Liver (tissue), 9 donors: ENCODE measurements around the gene TTC7B. TPM values are rescaled to one million over a fixed set of nuclear protein-coding genes. Genes with fewer than 3 reads are reported as not detected.

Source experiments
- DNase-seq: peaks from one replicate; pipeline ENCODE4 v3.0.0-alpha.2; 2017; ENCODE audit warnings: low spot score
- H3K27ac ChIP-seq, 2 donors: one replicate each; pipeline ENCODE4 v1.7.0; 2013; ENCODE audit warnings: inconsistent platforms in 2 of 2, low read length in 2 of 2, control low read depth in 1 of 2, low read depth in 1 of 2, mild to moderate bottlenecking in 1 of 2
- H3K27me3 ChIP-seq, 4 donors: one replicate each; pipeline versions ENCODE4 v1.6.1 to v1.7.0; 2013; ENCODE audit warnings: low read length in 3 of 4, inconsistent platforms in 1 of 4, mild to moderate bottlenecking in 1 of 4, moderate library complexity in 1 of 4; ENCODE audit not compliant: control insufficient read depth in 4 of 4, insufficient read depth in 4 of 4
- H3K36me3 ChIP-seq, 4 donors: one replicate each; pipeline versions ENCODE4 v1.6.1 to v1.7.0; 2013; ENCODE audit warnings: low read length in 3 of 4, mild to moderate bottlenecking in 3 of 4, low read depth in 1 of 4, moderate library complexity in 1 of 4; ENCODE audit not compliant: control insufficient read depth in 4 of 4, insufficient read depth in 3 of 4
- H3K4me1 ChIP-seq, 4 donors: one replicate each; pipeline versions ENCODE4 v1.6.1 to v1.7.0; 2013; ENCODE audit warnings: low read length in 3 of 4, mild to moderate bottlenecking in 3 of 4, moderate library complexity in 1 of 4; ENCODE audit not compliant: control insufficient read depth in 4 of 4, insufficient read depth in 4 of 4
- H3K4me3 ChIP-seq, 3 donors: one replicate each; pipeline versions ENCODE4 v1.6.1 to v1.7.0; 2013; ENCODE audit warnings: low read length in 3 of 3, control low read depth in 1 of 3, low read depth in 1 of 3, mild to moderate bottlenecking in 1 of 3
- H3K9ac ChIP-seq, 2 donors: one replicate each; pipeline ENCODE4 v1.7.0; 2013; ENCODE audit warnings: low read length in 2 of 2, mild to moderate bottlenecking in 2 of 2, moderate library complexity in 2 of 2, control low read depth in 1 of 2, low read depth in 1 of 2
- H3K9me3 ChIP-seq, 4 donors: one replicate each; pipeline versions ENCODE4 v1.6.1 to v1.7.0; 2013; ENCODE audit warnings: low read length in 3 of 4; ENCODE audit not compliant: control insufficient read depth in 4 of 4
- EGR1 ChIP-seq, 2 donors: IDR thresholded peaks; 2 replicates each; pipeline ENCODE4 v1.6.1; 2016 to 2018; ENCODE audit warnings: antibody characterized with exemption in 2 of 2, low read depth in 2 of 2
- FOXA1 ChIP-seq: IDR thresholded peaks from 2 replicates; pipeline ENCODE4 v1.6.1; 2016; ENCODE audit warnings: antibody characterized with exemption
- FOXA2 ChIP-seq: IDR thresholded peaks from 2 replicates; pipeline ENCODE4 v1.6.1; 2016; ENCODE audit warnings: antibody characterized with exemption
- GABPA ChIP-seq, 2 donors: IDR thresholded peaks in 1 of 2; conservative IDR thresholded peaks in 1 of 2; 2 replicates each; pipeline ENCODE4 v1.6.1; 2016; ENCODE audit warnings: antibody characterized with exemption in 2 of 2, mild to moderate bottlenecking in 1 of 2, moderate library complexity in 1 of 2
- HNF4G ChIP-seq: IDR thresholded peaks from 2 replicates; pipeline ENCODE4 v1.6.1; 2016; ENCODE audit warnings: antibody characterized with exemption
- JUND ChIP-seq, 2 donors: IDR thresholded peaks; 2 replicates each; pipeline ENCODE4 v1.6.1; 2016; ENCODE audit warnings: antibody characterized with exemption in 2 of 2
- NR2F2 ChIP-seq: IDR thresholded peaks from 2 replicates; pipeline ENCODE4 v1.6.1; 2016; ENCODE audit warnings: antibody characterized with exemption
- RAD21 ChIP-seq, 2 donors: IDR thresholded peaks; 2 replicates each; pipeline ENCODE4 v1.6.1; 2016; ENCODE audit warnings: antibody characterized with exemption in 2 of 2, mild to moderate bottlenecking in 2 of 2
- RXRA ChIP-seq, 2 donors: IDR thresholded peaks; 2 replicates each; pipeline ENCODE4 v1.6.1; 2017 to 2018; ENCODE audit warnings: antibody characterized with exemption in 2 of 2, mild to moderate bottlenecking in 1 of 2
- TAF1 ChIP-seq: conservative IDR thresholded peaks from 2 replicates; pipeline ENCODE4 v1.6.1; 2016; ENCODE audit warnings: antibody characterized with exemption, mild to moderate bottlenecking
- YY1 ChIP-seq: IDR thresholded peaks from 2 replicates; pipeline ENCODE4 v1.6.1; 2016; ENCODE audit warnings: antibody characterized with exemption, mild to moderate bottlenecking
- WGBS: extraction: QIAGEN DNeasy Blood & Tissue Kit; methylation state at CpG from one replicate; pipeline ENCODE4 v1.1.7; 2013; 5-methylcytosine and 5-hydroxymethylcytosine counted together
- polyA plus RNA-seq, 2 donors: library from polyadenylated mRNA; stranded (reverse) in 1 of 2; unstranded in 1 of 2; fragments of 200-250 nt in 1 of 2; fragments of >200 nt in 1 of 2; fragmentation: Nextera tagmentation in 1 of 2; extraction: Ambion mirVana in 1 of 2; gene quantifications; one replicate each; pipeline versions ENCODE4 v1.2.1 to v1.2.3, GENCODE V29; 2013 to 2015
- total RNA-seq, 2 donors: library from RNA; depleted of rRNA; stranded (reverse); fragments of >200 nt; gene quantifications; one replicate each; pipeline ENCODE4 v1.2.3, GENCODE V29; 2014
- TF ChIP-seq, protein P1 (sequence below): IDR thresholded peaks from 2 replicates; pipeline ENCODE4 v1.6.1; 2016; ENCODE audit warnings: antibody characterized with exemption, mild to moderate bottlenecking
- TF ChIP-seq, protein P2 (sequence below): IDR thresholded peaks from 2 replicates; pipeline ENCODE4 v1.6.1; 2016; ENCODE audit warnings: antibody characterized with exemption
- TF ChIP-seq, protein P3 (sequence below): IDR thresholded peaks from 2 replicates; pipeline ENCODE4 v1.6.1; 2016; ENCODE audit warnings: antibody characterized with exemption
- TF ChIP-seq, protein P4 (sequence below): fragments of 150-350 bp; IDR thresholded peaks from 2 replicates; pipeline ENCODE4 v1.5.1; 2017; ENCODE audit warnings: improper control_type of control experiment, low read depth, low read length; ENCODE audit not compliant: missing input control
- TF ChIP-seq, protein P5 (sequence below): IDR thresholded peaks from 2 replicates; pipeline ENCODE4 v1.6.1; 2016; ENCODE audit warnings: antibody characterized with exemption
- donor health status: healthy.
- donor health status: healthy.
- donor health status: healthy.
- donor health status: healthy.
- donor health status: healthy.

TTC7B gene
- total and polyA plus RNA-seq, 4 donors = 9.1 to 31.0 (median 12.5) TPM

DNA sequence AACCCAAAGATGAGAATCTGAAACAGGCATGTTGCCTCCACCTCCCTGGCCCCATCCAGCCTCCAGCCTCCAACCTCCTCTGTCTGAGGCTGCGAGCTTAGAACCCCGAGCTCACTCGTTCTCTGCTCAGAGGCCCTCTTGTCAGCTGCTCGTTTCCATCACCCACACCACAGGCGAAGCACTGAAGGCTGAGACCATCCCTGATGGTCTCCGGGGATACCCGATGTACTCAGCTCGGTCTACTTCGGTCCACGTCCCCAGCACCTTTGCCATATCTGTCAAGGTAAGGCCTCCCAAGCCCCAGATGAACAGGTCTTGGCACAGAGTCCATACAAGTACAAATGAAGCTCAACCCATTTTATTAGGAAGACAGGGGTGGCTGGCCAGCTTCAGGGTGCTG is 72.4 kb downstream of the TTC7B start:
- H3K27ac ChIP-seq = no peak overlapping the region
- 95% methylated on average over 10 of the region's 10 CpGs for WGBS

DNA sequence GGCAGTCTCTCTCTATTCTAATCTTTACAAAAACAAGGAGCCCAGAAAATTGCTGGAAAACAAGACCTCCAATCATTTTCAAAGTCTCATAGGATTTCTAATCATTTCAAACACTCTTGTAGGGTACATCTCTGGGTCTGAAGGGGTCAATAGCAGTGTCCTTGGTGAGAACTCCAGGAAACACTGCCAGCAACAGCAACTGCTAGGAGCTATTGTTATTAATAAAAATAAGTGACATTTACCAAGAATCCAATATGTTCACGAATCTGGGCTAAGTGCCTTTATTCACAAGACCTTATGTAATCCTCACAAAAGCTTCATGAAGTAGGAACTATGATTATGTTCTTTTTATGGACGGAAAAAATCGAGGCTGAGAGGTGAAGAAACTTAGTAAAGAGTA is 72.8 kb downstream of the TTC7B start:
- TF ChIP-seq NR2F2 (peak; percentile 5), RAD21 (IDR thresholded peaks at IDR 0.05) (no peak)
- Histone ChIP-seq H3K9ac (no peak overlapping the region), H3K27me3 (no peaks in the 10 kb centered on the region), H3K4me1 (peaks cover 0 to 2% (median 0%) of the 10 kb centered on the region in 4 donors), H3K9me3 (no peaks in the 10 kb centered on the region), H3K4me3 (no peak overlapping the region), H3K36me3 (peaks cover 0 to 5% (median 2%) of the 10 kb centered on the region in 4 donors), H3K27ac (no peak overlapping the region)
- 77% methylated on average over 3 of the region's 3 CpGs for WGBS
- no peak for DNase-seq

More for the DNA sequence above, 72.4 kb downstream of the TTC7B start:
- H3K9me3 ChIP-seq = no peaks in the 10 kb centered on the region
- peaks cover 0 to 5% (median 2%) of the 10 kb centered on the region in 4 donors for H3K36me3 ChIP-seq
- peaks cover 0 to 2% (median 0%) of the 10 kb centered on the region in 4 donors for H3K4me1 ChIP-seq
- no peak overlapping the region for H3K4me3 ChIP-seq
- DNase-seq = no peak
- H3K27me3 ChIP-seq = no peaks in the 10 kb centered on the region
- H3K9ac ChIP-seq = no peak overlapping the region
- TF ChIP-seq, protein P1, sequence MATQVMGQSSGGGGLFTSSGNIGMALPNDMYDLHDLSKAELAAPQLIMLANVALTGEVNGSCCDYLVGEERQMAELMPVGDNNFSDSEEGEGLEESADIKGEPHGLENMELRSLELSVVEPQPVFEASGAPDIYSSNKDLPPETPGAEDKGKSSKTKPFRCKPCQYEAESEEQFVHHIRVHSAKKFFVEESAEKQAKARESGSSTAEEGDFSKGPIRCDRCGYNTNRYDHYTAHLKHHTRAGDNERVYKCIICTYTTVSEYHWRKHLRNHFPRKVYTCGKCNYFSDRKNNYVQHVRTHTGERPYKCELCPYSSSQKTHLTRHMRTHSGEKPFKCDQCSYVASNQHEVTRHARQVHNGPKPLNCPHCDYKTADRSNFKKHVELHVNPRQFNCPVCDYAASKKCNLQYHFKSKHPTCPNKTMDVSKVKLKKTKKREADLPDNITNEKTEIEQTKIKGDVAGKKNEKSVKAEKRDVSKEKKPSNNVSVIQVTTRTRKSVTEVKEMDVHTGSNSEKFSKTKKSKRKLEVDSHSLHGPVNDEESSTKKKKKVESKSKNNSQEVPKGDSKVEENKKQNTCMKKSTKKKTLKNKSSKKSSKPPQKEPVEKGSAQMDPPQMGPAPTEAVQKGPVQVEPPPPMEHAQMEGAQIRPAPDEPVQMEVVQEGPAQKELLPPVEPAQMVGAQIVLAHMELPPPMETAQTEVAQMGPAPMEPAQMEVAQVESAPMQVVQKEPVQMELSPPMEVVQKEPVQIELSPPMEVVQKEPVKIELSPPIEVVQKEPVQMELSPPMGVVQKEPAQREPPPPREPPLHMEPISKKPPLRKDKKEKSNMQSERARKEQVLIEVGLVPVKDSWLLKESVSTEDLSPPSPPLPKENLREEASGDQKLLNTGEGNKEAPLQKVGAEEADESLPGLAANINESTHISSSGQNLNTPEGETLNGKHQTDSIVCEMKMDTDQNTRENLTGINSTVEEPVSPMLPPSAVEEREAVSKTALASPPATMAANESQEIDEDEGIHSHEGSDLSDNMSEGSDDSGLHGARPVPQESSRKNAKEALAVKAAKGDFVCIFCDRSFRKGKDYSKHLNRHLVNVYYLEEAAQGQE = no peak
- TF ChIP-seq JUND (IDR thresholded peaks at IDR 0.05) (no peak), GABPA (IDR thresholded peaks at IDR 0.05 in 1 of 2, conservative IDR thresholded peaks at IDR 0.05 in 1 of 2) (no peak), YY1 (no peak), FOXA2 (no peak), FOXA1 (no peak), EGR1 (IDR thresholded peaks at IDR 0.05; ENCODE audit: low read depth in 2 of 2) (no peak)
- TF ChIP-seq, protein P2, sequence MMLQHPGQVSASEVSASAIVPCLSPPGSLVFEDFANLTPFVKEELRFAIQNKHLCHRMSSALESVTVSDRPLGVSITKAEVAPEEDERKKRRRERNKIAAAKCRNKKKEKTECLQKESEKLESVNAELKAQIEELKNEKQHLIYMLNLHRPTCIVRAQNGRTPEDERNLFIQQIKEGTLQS = no peak
- TF ChIP-seq, protein P3, sequence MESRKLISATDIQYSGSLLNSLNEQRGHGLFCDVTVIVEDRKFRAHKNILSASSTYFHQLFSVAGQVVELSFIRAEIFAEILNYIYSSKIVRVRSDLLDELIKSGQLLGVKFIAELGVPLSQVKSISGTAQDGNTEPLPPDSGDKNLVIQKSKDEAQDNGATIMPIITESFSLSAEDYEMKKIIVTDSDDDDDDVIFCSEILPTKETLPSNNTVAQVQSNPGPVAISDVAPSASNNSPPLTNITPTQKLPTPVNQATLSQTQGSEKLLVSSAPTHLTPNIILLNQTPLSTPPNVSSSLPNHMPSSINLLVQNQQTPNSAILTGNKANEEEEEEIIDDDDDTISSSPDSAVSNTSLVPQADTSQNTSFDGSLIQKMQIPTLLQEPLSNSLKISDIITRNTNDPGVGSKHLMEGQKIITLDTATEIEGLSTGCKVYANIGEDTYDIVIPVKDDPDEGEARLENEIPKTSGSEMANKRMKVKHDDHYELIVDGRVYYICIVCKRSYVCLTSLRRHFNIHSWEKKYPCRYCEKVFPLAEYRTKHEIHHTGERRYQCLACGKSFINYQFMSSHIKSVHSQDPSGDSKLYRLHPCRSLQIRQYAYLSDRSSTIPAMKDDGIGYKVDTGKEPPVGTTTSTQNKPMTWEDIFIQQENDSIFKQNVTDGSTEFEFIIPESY = no peak

DNA sequence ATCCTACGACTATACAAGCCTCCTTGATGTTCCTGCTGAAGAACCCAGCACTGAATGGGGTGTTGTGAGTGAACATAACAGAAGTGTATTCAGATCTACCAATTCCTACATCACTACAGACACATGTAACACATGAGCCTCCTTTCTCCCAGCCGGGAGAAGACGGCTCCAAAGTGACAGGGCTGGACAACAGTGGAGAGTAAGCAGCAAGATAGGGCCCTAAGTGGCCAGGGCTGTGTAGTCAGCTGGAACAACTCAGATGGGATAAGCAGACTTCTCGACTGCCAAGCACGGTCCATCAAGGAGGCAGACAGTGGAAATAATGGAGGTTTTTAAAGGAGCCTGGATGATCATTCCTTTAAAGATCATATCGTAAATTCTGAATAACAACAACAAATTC is 73.5 kb downstream of the TTC7B start:
- H3K36me3 ChIP-seq = peaks cover 0 to 5% (median 2%) of the 10 kb centered on the region in 4 donors
- no peak overlapping the region for H3K27ac ChIP-seq
- no peak overlapping the region for H3K9ac ChIP-seq
- 83% methylated on average over 6 of the region's 6 CpGs for WGBS
- DNase-seq = no peak
- peaks cover 0 to 2% (median 0%) of the 10 kb centered on the region in 4 donors for H3K4me1 ChIP-seq
- H3K9me3 ChIP-seq = no peaks in the 10 kb centered on the region
- H3K27me3 ChIP-seq = no peaks in the 10 kb centered on the region
- H3K4me3 ChIP-seq = no peak overlapping the region
- TF ChIP-seq RXRA (IDR thresholded peaks at IDR 0.05) (no peak), RAD21 (IDR thresholded peaks at IDR 0.05) (no peak), JUND (IDR thresholded peaks at IDR 0.05) (no peak), NR2F2 (no peak), FOXA2 (no peak), HNF4G (no peak), EGR1 (IDR thresholded peaks at IDR 0.05; ENCODE audit: low read depth in 2 of 2) (no peak), TAF1 (no peak)
- TF ChIP-seq, protein P3 = no peak
- TF ChIP-seq, protein P4, sequence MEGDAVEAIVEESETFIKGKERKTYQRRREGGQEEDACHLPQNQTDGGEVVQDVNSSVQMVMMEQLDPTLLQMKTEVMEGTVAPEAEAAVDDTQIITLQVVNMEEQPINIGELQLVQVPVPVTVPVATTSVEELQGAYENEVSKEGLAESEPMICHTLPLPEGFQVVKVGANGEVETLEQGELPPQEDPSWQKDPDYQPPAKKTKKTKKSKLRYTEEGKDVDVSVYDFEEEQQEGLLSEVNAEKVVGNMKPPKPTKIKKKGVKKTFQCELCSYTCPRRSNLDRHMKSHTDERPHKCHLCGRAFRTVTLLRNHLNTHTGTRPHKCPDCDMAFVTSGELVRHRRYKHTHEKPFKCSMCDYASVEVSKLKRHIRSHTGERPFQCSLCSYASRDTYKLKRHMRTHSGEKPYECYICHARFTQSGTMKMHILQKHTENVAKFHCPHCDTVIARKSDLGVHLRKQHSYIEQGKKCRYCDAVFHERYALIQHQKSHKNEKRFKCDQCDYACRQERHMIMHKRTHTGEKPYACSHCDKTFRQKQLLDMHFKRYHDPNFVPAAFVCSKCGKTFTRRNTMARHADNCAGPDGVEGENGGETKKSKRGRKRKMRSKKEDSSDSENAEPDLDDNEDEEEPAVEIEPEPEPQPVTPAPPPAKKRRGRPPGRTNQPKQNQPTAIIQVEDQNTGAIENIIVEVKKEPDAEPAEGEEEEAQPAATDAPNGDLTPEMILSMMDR = no peak
- TF ChIP-seq, protein P5, sequence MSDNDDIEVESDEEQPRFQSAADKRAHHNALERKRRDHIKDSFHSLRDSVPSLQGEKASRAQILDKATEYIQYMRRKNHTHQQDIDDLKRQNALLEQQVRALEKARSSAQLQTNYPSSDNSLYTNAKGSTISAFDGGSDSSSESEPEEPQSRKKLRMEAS = no peak
